Measurements from ENCODE around the gene UROS.
A peak's percentile ranks its signal among the peaks of the same experiment; 100 is the strongest.

The UROS gene

GRCh38 chr10:125822878-125823662 is at the start of gene UROS, which contains the start of gene BCCIP:
Gene UROS (minus strand): TSS chr10:125823258. CDS start chr10:125816499, 6,759 bp downstream.
Gene BCCIP (plus strand): TSS chr10:125823546. CDS start chr10:125823558, 12 bp downstream.
- peak; percentile 88 for DNase-seq

GRCh38 chr10:125871338-125871737 is 48.3 kb upstream of the UROS start:
- DNase-seq, result no peak

- DNase-seq, result no peak
Observed at GRCh38 chr10:125868372-125868975, 45.4 kb upstream of the UROS start.

- DNase-seq, result no peak
Observed at GRCh38 chr10:125866421-125867029, 43.5 kb upstream of the UROS start.

GRCh38 chr10:125865120-125865519 is 42.1 kb upstream of the UROS start:
- DNase-seq, result no peak

GRCh38 chr10:125859128-125859817 is 36.2 kb upstream of the UROS start:
- no peak for DNase-seq

- DNase-seq, result no peak
Observed at GRCh38 chr10:125857185-125857760, 34.2 kb upstream of the UROS start.

GRCh38 chr10:125852487-125852886 is 29.4 kb upstream of the UROS start:
- no peak for DNase-seq

- DNase-seq, result no peak
Observed at GRCh38 chr10:125850766-125851731, 28.0 kb upstream of the UROS start.

- no peak for DNase-seq
Observed at GRCh38 chr10:125849448-125849847, 26.4 kb upstream of the UROS start.

- DNase-seq, result no peak
Observed at GRCh38 chr10:125848857-125849256, 25.8 kb upstream of the UROS start.

- no peak for DNase-seq
Observed at GRCh38 chr10:125848371-125848770, 25.3 kb upstream of the UROS start.

- no peak for DNase-seq
Observed at GRCh38 chr10:125846894-125847293, 23.8 kb upstream of the UROS start.

- no peak for DNase-seq
Observed at GRCh38 chr10:125845617-125846016, 22.6 kb upstream of the UROS start.

- DNase-seq, result no peak
Observed at GRCh38 chr10:125844751-125845221, 21.7 kb upstream of the UROS start.

- no peak for DNase-seq
Observed at GRCh38 chr10:125843603-125844329, 20.7 kb upstream of the UROS start.

- DNase-seq, result no peak
Observed at GRCh38 chr10:125840955-125841354, 17.9 kb upstream of the UROS start.

- DNase-seq, result no peak
Observed at GRCh38 chr10:125840406-125840805, 17.3 kb upstream of the UROS start.

GRCh38 chr10:125838802-125839575 is 15.9 kb upstream of the UROS start:
- DNase-seq, result no peak

- DNase-seq, result no peak
Observed at GRCh38 chr10:125836746-125837145, 13.7 kb upstream of the UROS start.

All from stimulated activated CD4-positive, alpha-beta T cell treated with anti-CD3 and anti-CD28 coated beads, Interleukin-12 subunit alpha, Interleukin-12 subunit beta, amount 100 ng/mL, for 4 hours (primary cell).